LNCaP clone FGC (cell line): Measurements from ENCODE around the gene TTLL5.

ENCODE experiments used
- DNase-seq: peaks from one replicate; pipeline ENCODE4 v3.0.0-alpha.2; 2011; ENCODE audit warnings: low read depth
- H3K4me3 ChIP-seq: 2 replicates; pipeline ENCODE4 v1.5.1; 2011; ENCODE audit warnings: mild to moderate bottlenecking, low read depth, low read length, control low read depth
- TF ChIP-seq, protein P1 (sequence below): IDR thresholded peaks from 2 replicates; pipeline ENCODE4 v1.5.1; 2012; ENCODE audit warnings: mild to moderate bottlenecking; ENCODE audit not compliant: control insufficient read depth, insufficient read depth; ENCODE audit errors: extremely low read depth

Gene TTLL5

DNA sequence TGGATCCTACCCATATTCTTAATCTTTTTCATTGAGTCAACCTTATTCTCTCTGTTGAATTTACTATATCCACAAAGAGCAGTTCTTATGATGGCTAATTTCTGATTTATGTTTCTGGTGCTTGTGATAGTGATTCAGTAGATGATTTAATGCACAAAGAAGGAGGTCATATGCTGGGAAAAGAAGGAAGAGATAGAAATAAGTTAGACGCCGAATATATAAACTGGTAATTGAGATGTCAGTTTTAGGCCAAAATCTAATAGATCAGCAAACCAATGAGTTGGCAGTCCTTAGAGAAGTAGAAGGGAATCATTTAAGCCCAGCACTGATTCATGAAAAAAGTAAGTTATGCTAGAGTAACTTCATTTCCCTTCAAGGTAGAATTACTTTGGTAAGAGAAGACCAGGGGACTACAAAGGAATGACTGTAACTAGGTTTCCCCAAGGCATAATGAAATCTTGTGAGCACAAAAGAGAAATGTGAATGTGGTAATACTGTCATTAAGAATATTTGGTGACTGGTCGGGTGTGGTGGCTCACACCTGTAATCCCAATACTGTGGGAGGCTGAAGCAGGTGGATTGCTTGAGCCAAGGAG is 188.4 kb downstream of the TTLL5 start:
- TF ChIP-seq, protein P1, sequence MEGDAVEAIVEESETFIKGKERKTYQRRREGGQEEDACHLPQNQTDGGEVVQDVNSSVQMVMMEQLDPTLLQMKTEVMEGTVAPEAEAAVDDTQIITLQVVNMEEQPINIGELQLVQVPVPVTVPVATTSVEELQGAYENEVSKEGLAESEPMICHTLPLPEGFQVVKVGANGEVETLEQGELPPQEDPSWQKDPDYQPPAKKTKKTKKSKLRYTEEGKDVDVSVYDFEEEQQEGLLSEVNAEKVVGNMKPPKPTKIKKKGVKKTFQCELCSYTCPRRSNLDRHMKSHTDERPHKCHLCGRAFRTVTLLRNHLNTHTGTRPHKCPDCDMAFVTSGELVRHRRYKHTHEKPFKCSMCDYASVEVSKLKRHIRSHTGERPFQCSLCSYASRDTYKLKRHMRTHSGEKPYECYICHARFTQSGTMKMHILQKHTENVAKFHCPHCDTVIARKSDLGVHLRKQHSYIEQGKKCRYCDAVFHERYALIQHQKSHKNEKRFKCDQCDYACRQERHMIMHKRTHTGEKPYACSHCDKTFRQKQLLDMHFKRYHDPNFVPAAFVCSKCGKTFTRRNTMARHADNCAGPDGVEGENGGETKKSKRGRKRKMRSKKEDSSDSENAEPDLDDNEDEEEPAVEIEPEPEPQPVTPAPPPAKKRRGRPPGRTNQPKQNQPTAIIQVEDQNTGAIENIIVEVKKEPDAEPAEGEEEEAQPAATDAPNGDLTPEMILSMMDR, result no peak
- no peak for DNase-seq
- H3K4me3 ChIP-seq, result no peak overlapping the region

DNA sequence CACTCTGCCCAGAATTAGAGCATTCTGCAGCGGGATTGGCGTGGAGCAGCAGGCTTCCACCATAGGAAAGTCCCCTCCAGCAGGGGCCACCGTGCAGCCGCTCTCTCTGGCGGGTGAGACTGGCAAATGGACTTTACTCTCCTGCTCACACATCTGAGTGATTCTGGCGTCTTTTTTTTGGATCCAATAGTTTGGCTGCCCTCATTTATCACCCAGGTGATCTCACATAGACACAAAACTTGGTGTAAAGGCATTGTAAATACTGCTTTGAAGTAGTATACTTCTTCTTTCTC is 190.5 kb downstream of the TTLL5 start:
- TF ChIP-seq, protein P1, result no peak
- no peak for DNase-seq
- no peak overlapping the region for H3K4me3 ChIP-seq

DNA sequence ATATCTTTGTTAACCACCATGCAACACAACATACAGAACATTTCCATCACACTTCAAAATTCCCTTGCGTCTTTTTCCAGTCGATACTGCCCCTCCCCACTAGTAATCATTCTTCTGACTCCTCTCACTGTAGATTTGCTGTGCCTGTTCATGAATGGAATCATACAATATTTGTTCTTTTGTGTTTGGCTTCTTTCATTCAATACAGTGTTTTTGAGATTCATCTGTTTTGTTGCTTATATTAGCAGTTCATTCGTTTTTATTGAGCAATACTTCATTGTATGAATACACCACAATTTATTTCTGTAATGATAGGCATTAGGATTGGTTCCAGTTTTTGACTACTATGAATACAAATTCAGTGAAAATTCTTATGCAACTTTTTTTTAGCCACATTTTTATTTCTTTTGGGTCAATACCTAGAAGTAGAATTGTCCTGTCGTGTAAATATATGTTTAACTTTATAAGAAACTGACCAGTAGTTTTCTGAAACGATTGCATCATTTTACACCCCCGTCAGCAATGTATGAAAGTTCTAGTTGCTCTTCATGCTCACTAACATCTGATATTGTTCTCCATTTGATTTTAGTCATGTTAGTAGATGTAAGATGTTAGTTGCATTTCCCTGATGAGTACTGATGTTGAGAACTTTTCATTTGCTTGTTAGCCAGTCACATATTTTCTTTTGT is 193.2 kb downstream of the TTLL5 start:
- TF ChIP-seq, protein P1, result no peak
- H3K4me3 ChIP-seq, result no peak overlapping the region
- no peak for DNase-seq

DNA sequence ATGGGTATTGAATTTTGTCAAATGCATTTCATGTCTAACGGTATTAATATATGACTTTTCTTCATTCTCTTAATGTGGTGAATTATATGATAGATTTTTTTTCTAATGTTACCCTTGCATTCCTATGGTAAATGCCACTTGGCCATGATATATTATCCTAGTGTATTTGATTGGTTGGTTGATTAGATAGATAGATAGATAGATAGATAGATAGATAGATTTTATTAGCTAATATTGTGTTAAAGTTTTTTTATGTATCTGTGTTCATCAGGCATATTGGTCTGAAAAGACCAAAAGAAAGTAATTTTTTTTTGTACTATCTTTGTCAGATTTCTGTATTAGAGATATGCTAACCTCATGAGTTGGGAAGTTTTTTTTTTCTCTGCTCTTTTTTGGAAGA is 196.2 kb downstream of the TTLL5 start:
- no peak overlapping the region for H3K4me3 ChIP-seq
- TF ChIP-seq, protein P1, result no peak
- no peak for DNase-seq

DNA sequence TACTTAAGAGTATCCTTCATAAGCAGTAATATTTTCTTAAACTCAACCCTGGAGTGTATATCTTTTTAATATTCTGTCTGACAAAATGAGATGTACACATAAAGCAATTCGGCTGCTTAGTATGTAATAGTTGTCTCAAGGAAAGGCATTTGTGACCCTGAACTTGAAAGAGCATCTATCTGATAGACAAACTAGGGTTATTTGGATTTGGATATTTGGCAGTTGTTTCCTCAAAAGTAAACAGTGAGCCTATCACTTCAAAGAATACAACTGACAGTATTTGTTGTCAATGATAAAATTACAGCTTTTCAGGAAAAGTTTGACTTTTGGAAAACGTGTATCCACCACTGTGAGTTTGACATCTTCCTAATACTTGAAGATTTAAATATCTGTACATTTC is 197.3 kb downstream of the TTLL5 start:
- no peak overlapping the region for H3K4me3 ChIP-seq
- TF ChIP-seq, protein P1, result no peak
- DNase-seq, result no peak

DNA sequence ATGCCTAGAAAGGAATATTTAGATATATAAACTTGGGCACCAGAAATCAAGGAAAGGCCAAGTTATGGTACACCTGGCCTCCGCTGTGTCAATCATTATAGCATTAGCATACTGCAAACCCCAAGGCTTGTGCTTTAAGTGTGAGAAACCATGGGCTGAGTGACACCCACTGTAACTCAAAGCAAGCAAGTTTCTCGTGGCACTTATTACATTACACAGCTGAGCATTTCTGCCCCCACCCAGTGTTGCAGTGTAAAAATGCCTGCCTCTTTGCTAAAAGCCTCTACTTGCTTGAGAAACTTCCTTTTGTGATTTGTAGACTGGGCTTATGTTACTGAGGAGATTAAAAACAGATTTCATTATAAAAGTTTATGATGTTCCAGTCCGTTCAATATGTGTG is 198.7 kb downstream of the TTLL5 start:
- DNase-seq, result no peak
- TF ChIP-seq, protein P1, result no peak
- no peak overlapping the region for H3K4me3 ChIP-seq
